HG02884 (cell line): Measurements from ENCODE around the gene RBM5.

ENCODE experiments used
- ATAC-seq: cut with Tn5 transposase; IDR thresholded peaks from one replicate; pipeline ENCODE4 v1.9.1; 2021; ENCODE audit warnings: mild to moderate bottlenecking, moderate library complexity; ENCODE audit not compliant: unreplicated experiment

RBM5 gene

DNA sequence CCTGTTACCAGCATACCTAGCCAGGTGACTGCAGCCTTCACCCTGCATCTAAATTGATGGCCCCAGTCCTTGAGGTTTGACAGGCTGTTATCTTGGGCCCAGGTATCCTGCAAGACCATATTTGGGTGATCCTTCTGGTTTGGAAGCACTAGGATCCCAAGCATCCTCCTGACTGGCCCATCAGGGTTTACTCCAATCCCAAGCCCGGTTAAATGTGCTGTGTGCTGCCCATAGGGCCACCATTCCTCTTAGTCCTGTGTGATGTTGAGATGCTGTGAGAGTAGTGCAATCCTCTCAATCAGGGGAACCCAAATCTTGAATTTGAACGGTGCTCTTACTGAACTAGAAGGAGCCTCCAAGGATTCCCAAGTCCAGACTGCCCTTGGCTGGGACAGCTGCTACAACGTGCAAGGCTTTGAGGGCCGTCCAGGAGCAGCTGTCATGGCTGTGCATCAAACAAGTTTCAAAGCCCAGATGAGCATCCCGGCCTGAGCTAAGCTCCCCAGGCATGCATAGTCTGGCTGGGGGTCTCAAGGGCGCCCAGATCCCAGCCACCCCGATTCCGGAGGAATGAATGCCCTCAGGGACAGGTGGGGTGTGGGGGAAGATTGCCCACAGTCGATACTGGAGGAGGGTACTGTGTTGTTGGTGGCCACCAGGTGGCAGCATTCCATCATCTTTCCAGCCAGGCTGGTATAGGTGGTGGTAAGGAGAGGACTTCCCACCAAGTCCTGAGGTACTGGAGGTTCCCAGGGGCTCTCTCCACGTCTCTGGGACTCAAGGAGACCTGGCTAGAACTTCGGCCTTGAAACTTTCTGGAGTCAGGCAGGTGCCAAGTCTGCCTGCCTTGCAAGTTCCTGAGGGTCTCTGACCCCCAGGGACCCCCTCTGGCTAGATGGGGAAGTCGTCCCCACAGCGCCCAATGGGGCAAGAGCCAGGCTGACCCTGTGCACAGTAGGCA, 32.6 kb downstream of the RBM5 start:
- ATAC-seq: no peak

DNA sequence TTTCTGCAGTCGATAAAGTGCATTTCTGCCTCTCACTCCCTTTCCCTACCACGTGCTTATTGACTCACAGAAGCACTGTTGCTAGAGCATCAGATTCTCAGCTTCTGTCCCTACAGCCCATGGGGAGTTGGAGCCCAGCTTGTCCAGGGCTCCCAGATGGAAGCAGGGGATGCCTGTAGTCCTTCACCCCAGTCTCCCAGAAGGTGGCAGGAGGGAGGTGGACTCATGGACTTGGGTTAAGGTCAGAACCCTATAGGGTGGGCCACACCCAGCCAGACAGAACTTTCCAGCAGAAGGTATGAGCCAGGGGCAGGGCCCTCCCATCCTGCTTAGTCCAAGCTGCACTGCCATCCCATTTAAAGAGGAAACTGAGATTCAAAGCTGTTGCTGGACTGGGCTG, 33.4 kb downstream of the RBM5 start:
- ATAC-seq: no peak

DNA sequence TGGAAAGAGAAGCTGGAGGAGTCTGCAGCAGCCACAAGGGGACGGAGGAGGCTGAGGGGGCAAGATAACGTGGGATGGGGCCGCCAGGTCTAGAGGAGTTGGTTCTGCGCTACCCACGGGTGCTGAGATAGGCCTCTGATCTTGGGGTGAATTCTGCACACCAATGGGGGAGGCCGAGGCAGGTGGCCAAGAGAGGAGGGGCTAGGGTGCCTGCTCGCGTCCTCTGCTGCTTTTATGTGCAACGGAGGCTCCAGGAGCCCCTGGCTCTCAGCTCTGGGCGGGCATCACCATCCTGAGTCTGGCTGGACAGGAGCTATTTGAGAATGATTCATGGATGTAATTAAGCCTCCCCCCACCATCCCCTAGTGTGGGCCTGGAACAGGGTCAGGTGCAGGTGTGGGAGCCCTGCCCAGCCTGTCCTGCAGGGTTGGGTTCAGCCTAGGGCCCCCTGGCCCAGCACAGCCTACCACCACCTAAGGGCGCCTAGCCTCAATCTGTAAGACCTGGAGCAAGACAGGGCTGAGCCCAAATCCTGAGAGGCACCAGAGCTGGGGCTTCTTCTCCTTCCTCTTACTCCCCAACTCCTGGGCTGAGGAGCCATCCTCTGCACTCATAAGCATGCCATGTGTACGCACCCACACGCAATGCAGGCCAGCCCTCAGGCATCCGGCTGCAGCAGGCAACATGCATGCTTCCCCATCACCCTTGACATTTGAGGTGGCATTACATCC, 34.1 kb downstream of the RBM5 start:
- no peak for ATAC-seq

DNA sequence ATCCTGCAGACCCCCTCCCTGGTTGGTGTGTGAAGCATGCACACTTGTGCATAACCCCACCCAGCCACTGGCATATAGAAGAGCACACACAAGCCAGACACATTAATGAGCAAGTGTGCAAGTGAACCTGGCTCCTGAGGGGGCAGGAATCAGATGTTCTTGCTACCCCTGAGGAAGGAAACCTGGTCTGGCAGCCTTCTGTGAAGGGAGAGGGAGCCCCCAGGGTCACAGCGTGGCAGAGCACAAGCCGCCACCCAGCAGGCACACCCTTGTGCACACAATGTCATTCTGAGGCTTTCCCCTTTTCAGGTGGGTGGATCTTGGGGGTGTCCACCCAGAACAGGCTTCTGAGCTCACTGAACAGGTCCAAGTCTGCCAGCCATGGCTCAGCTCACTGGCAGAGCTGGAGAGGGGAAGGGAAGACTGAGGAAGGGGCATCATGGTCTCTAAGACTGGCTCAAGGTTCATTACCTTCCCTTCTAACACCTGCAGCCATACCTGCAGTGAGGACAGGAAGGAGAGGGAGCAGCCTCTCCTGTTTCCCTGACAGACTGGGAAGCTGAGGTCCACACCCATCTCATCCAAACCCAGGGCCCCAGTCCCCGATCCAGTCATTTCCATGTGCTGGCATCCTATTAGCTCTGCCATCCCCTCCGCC, 34.8 kb downstream of the RBM5 start:
- no peak for ATAC-seq

GRCh38 chr3:50124052-50124799, 35.5 kb downstream of the RBM5 start:
- no peak for ATAC-seq

- ATAC-seq: no peak
Observed at GRCh38 chr3:50124800-50125178, 36.1 kb downstream of the RBM5 start.

DNA sequence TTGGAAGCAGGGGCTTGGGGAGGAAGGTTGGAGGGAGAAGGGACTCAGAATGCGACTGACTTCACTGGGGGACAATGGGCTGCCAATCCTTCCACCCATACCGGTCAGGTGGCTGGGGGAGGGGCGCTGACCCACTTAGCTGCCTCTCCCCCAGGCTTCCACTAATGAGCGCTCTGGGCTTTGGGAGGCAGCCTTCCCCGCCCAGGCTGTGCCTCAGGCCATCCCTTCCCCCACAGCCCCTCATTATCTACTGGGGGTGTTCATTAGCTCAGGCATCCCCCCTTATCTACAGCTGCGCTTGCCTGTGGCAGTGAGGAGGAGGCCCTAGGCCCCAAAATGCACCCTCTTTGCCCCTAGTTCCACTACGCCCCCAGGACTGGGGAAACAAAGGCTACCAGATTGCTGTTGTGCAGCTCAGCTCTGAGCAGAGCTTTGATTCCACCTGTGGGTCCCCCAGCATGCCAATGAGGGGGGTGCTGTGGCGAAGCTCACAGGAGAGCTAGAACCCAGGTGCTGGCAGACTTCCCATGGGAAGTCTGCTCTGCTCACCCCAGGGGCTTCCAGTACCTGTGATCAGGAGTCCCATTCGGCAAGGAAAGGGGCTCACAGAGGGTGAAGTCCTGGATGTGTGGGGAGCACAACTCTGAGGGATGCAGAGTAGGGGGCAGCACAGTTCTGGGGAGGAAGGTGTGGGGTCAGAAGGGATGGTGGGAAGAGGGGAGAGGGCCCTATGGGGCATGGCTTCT, 37.0 kb downstream of the RBM5 start:
- no peak for ATAC-seq

DNA sequence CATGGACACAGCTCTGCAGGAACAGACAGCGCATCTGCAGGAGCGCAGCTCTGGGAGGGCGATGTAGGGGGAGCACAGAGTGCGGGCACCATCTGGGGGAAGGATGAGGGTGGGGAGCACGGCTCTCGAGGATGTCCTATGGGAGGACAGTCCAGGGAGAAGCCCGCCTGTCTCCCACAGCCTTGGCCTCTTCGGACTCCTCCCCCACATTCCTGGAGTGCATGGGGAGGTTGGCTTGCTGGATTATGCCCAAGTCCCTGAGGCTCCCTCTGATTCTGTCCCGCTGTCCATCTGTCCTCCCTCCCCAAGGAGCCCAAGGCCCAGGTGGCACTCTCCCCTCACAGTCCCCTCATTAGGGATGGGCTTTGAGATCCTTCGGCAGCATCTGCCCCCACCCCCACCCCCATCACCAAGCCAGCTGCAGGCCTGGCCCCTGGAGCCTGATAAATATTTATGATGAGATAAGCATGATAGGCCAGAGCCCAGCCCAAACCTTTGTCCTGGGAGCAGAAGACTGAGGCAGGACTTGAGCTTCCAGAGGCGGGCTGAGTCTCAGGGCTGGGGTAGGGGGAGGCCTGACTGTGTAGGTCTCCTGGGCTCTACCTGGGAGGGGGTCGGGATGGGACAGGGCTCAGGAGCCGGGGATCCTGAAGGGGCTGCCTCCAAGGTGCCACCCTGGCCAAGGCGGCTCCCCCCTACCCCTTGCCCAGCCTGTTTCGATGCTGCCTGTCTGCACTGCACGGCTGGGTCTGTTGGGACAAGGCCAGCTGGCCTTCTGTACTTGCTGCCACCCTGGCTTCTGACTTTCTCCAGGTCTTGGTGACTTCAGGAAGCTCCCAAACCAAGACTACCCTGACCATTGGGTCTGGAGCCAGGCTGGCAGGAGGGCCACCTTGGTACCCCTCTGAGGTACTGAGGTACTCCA, 37.8 kb downstream of the RBM5 start:
- ATAC-seq: no peak

GRCh38 chr3:50127251-50127691, 38.6 kb downstream of the RBM5 start:
- ATAC-seq: no peak

GRCh38 chr3:50128001-50128400, 39.3 kb downstream of the RBM5 start:
- ATAC-seq: no peak

GRCh38 chr3:50130436-50130835, 41.7 kb downstream of the RBM5 start:
- ATAC-seq: no peak

DNA sequence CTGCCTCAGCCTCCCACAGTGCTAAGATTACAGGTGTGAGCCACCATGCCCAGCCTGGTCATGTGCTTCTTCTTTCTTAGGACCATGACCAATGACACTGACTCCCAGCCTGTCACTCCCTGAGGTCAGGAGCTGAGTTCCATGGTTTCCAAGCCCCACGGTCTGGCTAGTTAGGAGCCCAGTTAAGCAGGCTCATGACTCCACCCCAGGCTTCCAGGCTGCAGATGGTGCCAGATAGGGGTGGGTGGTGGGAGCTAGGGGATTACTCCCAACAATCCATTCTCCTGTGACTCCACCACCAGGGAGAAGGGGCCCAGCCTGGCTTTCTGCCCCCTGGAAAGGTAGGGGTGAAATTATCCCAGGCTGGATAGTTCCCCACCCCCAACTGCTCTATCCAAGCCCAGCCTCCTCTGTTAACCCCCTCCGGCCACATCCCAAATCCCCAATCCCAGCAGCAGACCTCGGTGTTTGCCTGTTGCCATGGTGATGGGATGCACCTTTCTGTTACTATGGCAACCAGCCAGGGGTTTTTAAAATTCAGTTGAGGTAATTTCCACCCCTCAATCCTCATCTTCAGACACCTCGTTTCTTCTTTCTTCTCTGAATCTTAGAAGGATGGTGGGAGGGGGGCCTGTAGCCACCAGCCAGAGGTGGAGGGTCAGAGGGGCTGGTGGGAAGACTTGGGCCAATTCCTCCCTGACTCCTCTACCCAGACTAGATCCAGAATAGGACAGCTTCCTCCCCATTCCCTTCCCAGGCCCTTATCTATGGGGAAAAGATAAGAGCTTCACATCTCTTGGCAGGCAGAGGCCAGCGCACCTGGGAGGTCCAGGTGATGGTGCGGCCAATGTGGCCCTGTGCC, 43.9 kb downstream of the RBM5 start:
- ATAC-seq: no peak

GRCh38 chr3:50133283-50133615, 44.5 kb downstream of the RBM5 start:
- no peak for ATAC-seq

- no peak for ATAC-seq
Observed at GRCh38 chr3:50134367-50134766, 45.6 kb downstream of the RBM5 start.

DNA sequence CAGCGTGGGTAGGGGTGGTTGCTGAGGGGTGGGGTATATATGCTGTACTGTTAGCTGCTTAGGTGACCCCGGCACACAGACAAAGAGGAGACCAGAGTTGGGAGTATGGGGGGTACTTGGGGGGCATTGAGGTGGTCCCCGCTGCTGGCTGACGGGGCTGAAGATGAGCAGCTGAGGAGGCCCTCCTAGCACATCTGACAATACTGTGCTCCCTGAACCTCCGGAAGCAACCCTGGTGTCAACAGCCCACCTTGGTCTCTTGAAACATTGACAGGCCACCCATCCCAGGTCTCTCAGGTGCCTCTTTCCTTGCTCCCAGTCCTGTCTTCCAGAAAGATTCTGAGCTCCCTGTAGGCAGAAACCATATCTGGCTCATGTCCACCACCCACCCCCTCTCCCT, 47.2 kb downstream of the RBM5 start:
- no peak for ATAC-seq

DNA sequence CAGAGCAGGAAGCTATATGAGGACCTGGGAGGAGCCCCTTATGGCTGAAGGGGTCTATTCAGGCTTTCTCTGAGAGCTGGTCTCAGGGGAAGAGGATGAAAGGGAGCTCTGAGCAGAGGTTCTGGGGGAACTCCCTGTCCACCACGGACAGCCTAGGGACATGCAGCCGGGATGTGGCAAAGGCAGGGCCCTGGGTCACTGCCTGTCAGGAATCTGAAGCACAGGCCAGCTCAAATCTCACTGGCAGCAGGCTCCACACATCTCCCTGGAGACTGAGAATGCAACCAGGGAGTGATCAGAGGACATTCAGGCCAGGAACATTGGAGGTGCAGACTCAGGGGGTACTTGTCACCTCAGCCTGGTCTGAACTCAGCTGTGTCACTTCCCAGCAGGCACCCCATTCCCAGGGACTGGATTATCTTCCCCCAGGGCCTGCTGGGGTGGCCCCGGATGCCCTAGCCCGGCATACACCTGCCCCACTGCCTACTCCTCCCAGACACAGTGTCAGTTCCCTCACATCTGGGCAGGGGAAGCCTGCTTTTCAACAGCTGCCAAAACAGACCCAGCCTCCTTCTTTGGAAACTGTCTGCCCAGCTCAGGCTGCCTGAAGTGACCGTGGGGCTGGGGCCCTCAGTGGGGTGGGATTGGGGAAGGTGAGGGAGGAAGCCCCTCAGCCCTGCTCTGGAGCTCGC, 48.1 kb downstream of the RBM5 start:
- ATAC-seq: no peak

GRCh38 chr3:50137531-50137930, 48.8 kb downstream of the RBM5 start:
- no peak for ATAC-seq
